HG03039 (cell line): ENCODE results near the gene RGS6.

Experiments used
- ATAC-seq: cut with Tn5 transposase; IDR thresholded peaks from one replicate; pipeline ENCODE4 v1.9.1; 2021; ENCODE audit warnings: mild to moderate bottlenecking, moderate library complexity; ENCODE audit not compliant: unreplicated experiment

RGS6 gene

GRCh38 chr14:72070458-72070857, 138.2 kb downstream of the RGS6 start:
- ATAC-seq, result no peak

- no peak for ATAC-seq
Measured at GRCh38 chr14:72075649-72076334, 143.6 kb downstream of the RGS6 start.

- ATAC-seq, result no peak
Measured at GRCh38 chr14:72081137-72081536, 148.9 kb downstream of the RGS6 start.

- no peak for ATAC-seq
Measured at GRCh38 chr14:72084935-72085334, 152.7 kb downstream of the RGS6 start.

- ATAC-seq, result no peak
Measured at GRCh38 chr14:72089625-72090024, 157.4 kb downstream of the RGS6 start.

- ATAC-seq, result no peak
Measured at GRCh38 chr14:72094844-72095582, 162.8 kb downstream of the RGS6 start.

GRCh38 chr14:72097173-72097783, 165.0 kb downstream of the RGS6 start:
- ATAC-seq, result no peak

GRCh38 chr14:72098210-72098609, 166.0 kb downstream of the RGS6 start:
- no peak for ATAC-seq

GRCh38 chr14:72099566-72099965, 167.3 kb downstream of the RGS6 start:
- ATAC-seq, result no peak

GRCh38 chr14:72104011-72104613, 171.9 kb downstream of the RGS6 start:
- no peak for ATAC-seq

- ATAC-seq, result no peak
Measured at GRCh38 chr14:72111911-72112310, 179.7 kb downstream of the RGS6 start.

GRCh38 chr14:72118841-72119240, 186.6 kb downstream of the RGS6 start:
- no peak for ATAC-seq

- no peak for ATAC-seq
Measured at GRCh38 chr14:72120315-72120714, 188.1 kb downstream of the RGS6 start.

- no peak for ATAC-seq
Measured at GRCh38 chr14:72123755-72124154, 191.5 kb downstream of the RGS6 start.

- ATAC-seq, result no peak
Measured at GRCh38 chr14:72124171-72124570, 191.9 kb downstream of the RGS6 start.

GRCh38 chr14:72126091-72126490, 193.9 kb downstream of the RGS6 start:
- ATAC-seq, result no peak

GRCh38 chr14:72126561-72126960, 194.3 kb downstream of the RGS6 start:
- no peak for ATAC-seq

- ATAC-seq, result no peak
Measured at GRCh38 chr14:72128629-72129028, 196.4 kb downstream of the RGS6 start.

GRCh38 chr14:72129291-72129690, 197.1 kb downstream of the RGS6 start:
- ATAC-seq, result no peak

GRCh38 chr14:72141084-72141483, 208.9 kb downstream of the RGS6 start:
- ATAC-seq, result no peak

- no peak for ATAC-seq
Measured at GRCh38 chr14:72142328-72142727, 210.1 kb downstream of the RGS6 start.

- ATAC-seq, result no peak
Measured at GRCh38 chr14:72146241-72146640, 214.0 kb downstream of the RGS6 start.
